Liver (tissue), 9 donors: ENCODE data around the gene HBE1. TPM values are rescaled to one million over a fixed set of nuclear protein-coding genes. Genes with fewer than 3 reads are reported as not detected.

Experiments
- DNase-seq: peaks from one replicate; pipeline ENCODE4 v3.0.0-alpha.2; 2017; ENCODE audit warnings: low spot score
- H3K27ac ChIP-seq, 2 donors: one replicate each; pipeline ENCODE4 v1.7.0; 2013; ENCODE audit warnings: inconsistent platforms in 2 of 2, low read length in 2 of 2, control low read depth in 1 of 2, low read depth in 1 of 2, mild to moderate bottlenecking in 1 of 2
- H3K27me3 ChIP-seq, 4 donors: one replicate each; pipeline versions ENCODE4 v1.6.1 to v1.7.0; 2013; ENCODE audit warnings: low read length in 3 of 4, inconsistent platforms in 1 of 4, mild to moderate bottlenecking in 1 of 4, moderate library complexity in 1 of 4; ENCODE audit not compliant: control insufficient read depth in 4 of 4, insufficient read depth in 4 of 4
- H3K36me3 ChIP-seq, 4 donors: one replicate each; pipeline versions ENCODE4 v1.6.1 to v1.7.0; 2013; ENCODE audit warnings: low read length in 3 of 4, mild to moderate bottlenecking in 3 of 4, low read depth in 1 of 4, moderate library complexity in 1 of 4; ENCODE audit not compliant: control insufficient read depth in 4 of 4, insufficient read depth in 3 of 4
- H3K4me1 ChIP-seq, 4 donors: one replicate each; pipeline versions ENCODE4 v1.6.1 to v1.7.0; 2013; ENCODE audit warnings: low read length in 3 of 4, mild to moderate bottlenecking in 3 of 4, moderate library complexity in 1 of 4; ENCODE audit not compliant: control insufficient read depth in 4 of 4, insufficient read depth in 4 of 4
- H3K4me3 ChIP-seq, 3 donors: one replicate each; pipeline versions ENCODE4 v1.6.1 to v1.7.0; 2013; ENCODE audit warnings: low read length in 3 of 3, control low read depth in 1 of 3, low read depth in 1 of 3, mild to moderate bottlenecking in 1 of 3
- H3K9ac ChIP-seq, 2 donors: one replicate each; pipeline ENCODE4 v1.7.0; 2013; ENCODE audit warnings: low read length in 2 of 2, mild to moderate bottlenecking in 2 of 2, moderate library complexity in 2 of 2, control low read depth in 1 of 2, low read depth in 1 of 2
- H3K9me3 ChIP-seq, 4 donors: one replicate each; pipeline versions ENCODE4 v1.6.1 to v1.7.0; 2013; ENCODE audit warnings: low read length in 3 of 4; ENCODE audit not compliant: control insufficient read depth in 4 of 4
- FOXA1 ChIP-seq: IDR thresholded peaks from 2 replicates; pipeline ENCODE4 v1.6.1; 2016; ENCODE audit warnings: antibody characterized with exemption
- GABPA ChIP-seq, 2 donors: IDR thresholded peaks in 1 of 2; conservative IDR thresholded peaks in 1 of 2; 2 replicates each; pipeline ENCODE4 v1.6.1; 2016; ENCODE audit warnings: antibody characterized with exemption in 2 of 2, mild to moderate bottlenecking in 1 of 2, moderate library complexity in 1 of 2
- HNF4A ChIP-seq, 2 donors: conservative IDR thresholded peaks; 2 replicates each; pipeline ENCODE4 v1.6.1; 2016; ENCODE audit warnings: antibody characterized with exemption in 2 of 2, mild to moderate bottlenecking in 2 of 2
- HNF4G ChIP-seq: IDR thresholded peaks from 2 replicates; pipeline ENCODE4 v1.6.1; 2016; ENCODE audit warnings: antibody characterized with exemption
- NR2F2 ChIP-seq: IDR thresholded peaks from 2 replicates; pipeline ENCODE4 v1.6.1; 2016; ENCODE audit warnings: antibody characterized with exemption
- RAD21 ChIP-seq, 2 donors: IDR thresholded peaks; 2 replicates each; pipeline ENCODE4 v1.6.1; 2016; ENCODE audit warnings: antibody characterized with exemption in 2 of 2, mild to moderate bottlenecking in 2 of 2
- TAF1 ChIP-seq: conservative IDR thresholded peaks from 2 replicates; pipeline ENCODE4 v1.6.1; 2016; ENCODE audit warnings: antibody characterized with exemption, mild to moderate bottlenecking
- WGBS: extraction: QIAGEN DNeasy Blood & Tissue Kit; methylation state at CpG from one replicate; pipeline ENCODE4 v1.1.7; 2013; 5-methylcytosine and 5-hydroxymethylcytosine counted together
- polyA plus RNA-seq, 2 donors: library from polyadenylated mRNA; stranded (reverse) in 1 of 2; unstranded in 1 of 2; fragments of 200-250 nt in 1 of 2; fragments of >200 nt in 1 of 2; fragmentation: Nextera tagmentation in 1 of 2; extraction: Ambion mirVana in 1 of 2; gene quantifications; one replicate each; pipeline versions ENCODE4 v1.2.1 to v1.2.3, GENCODE V29; 2013 to 2015
- total RNA-seq, 2 donors: library from RNA; depleted of rRNA; stranded (reverse); fragments of >200 nt; gene quantifications; one replicate each; pipeline ENCODE4 v1.2.3, GENCODE V29; 2014
- TF ChIP-seq, protein P1 (sequence below): IDR thresholded peaks from 2 replicates; pipeline ENCODE4 v1.6.1; 2016; ENCODE audit warnings: antibody characterized with exemption, mild to moderate bottlenecking
- TF ChIP-seq, protein P2 (sequence below): IDR thresholded peaks from 2 replicates; pipeline ENCODE4 v1.6.1; 2016; ENCODE audit warnings: antibody characterized with exemption
- TF ChIP-seq, protein P3 (sequence below): fragments of 150-350 bp; IDR thresholded peaks from 2 replicates; pipeline ENCODE4 v1.5.1; 2017; ENCODE audit warnings: improper control_type of control experiment, low read depth, low read length; ENCODE audit not compliant: missing input control
- TF ChIP-seq, protein P4 (sequence below): IDR thresholded peaks from 2 replicates; pipeline ENCODE4 v1.6.1; 2016; ENCODE audit warnings: antibody characterized with exemption
- TF ChIP-seq, protein P5 (sequence below): IDR thresholded peaks from 2 replicates; pipeline ENCODE4 v1.6.1; 2016; ENCODE audit warnings: antibody characterized with exemption
- donor health status: healthy.
- donor health status: healthy.
- donor health status: healthy.
- donor health status: healthy.
- donor health status: healthy.

HBE1 gene
- total and polyA plus RNA-seq, 4 donors: 82.7 TPM; not detected in 3

DNA sequence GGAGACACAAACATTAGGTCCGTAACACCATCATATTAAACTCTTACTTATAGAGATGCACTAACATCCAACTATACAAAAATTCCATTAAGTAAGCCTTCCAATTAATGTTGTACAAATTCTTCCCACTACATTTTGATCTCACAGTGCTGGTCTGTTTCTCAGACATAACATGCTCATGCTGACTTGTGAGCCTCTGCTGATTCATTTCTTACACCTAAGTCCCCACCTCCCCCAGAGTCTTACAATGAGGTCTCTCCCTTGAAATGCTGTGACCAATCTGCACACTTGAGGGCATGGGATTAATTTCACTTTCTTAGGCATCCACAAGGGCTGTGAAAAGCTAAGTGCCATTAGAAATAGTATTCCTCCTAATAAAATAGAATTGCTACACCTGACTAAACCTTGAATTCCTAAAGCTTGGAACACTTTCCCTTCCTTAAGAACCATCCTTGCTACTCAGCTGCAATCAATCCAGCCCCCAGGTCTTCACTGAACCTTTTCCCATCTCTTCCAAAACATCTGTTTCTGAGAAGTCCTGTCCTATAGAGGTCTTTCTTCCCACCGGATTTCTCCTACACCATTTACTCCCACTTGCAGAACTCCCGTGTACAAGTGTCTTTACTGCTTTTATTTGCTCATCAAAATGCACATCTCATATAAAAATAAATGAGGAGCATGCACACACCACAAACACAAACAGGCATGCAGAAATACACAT lies 22.1 kb downstream of the HBE1 start:
- 78% methylated on average over 3 of the region's 3 CpGs for WGBS
- H3K27me3 ChIP-seq: peaks cover 0 to 14% (median 0%) of the 10 kb centered on the region in 4 donors

More for the DNA sequence above, 22.1 kb downstream of the HBE1 start:
- Histone ChIP-seq H3K9ac (no peak overlapping the region), H3K27ac (no peak overlapping the region), H3K36me3 (no peaks in the 10 kb centered on the region), H3K9me3 (peaks cover 0 to 2% (median 0%) of the 10 kb centered on the region in 4 donors), H3K4me3 (no peak overlapping the region), H3K4me1 (no peaks in the 10 kb centered on the region)
- peak; percentile 39 for DNase-seq
- TF ChIP-seq GABPA (IDR thresholded peaks at IDR 0.05 in 1 of 2, conservative IDR thresholded peaks at IDR 0.05 in 1 of 2) (no peak), FOXA1 (no peak), HNF4A (conservative IDR thresholded peaks at IDR 0.05) (no peak), HNF4G (no peak), RAD21 (IDR thresholded peaks at IDR 0.05) (no peak), TAF1 (no peak), NR2F2 (no peak)
- TF ChIP-seq, protein P1, sequence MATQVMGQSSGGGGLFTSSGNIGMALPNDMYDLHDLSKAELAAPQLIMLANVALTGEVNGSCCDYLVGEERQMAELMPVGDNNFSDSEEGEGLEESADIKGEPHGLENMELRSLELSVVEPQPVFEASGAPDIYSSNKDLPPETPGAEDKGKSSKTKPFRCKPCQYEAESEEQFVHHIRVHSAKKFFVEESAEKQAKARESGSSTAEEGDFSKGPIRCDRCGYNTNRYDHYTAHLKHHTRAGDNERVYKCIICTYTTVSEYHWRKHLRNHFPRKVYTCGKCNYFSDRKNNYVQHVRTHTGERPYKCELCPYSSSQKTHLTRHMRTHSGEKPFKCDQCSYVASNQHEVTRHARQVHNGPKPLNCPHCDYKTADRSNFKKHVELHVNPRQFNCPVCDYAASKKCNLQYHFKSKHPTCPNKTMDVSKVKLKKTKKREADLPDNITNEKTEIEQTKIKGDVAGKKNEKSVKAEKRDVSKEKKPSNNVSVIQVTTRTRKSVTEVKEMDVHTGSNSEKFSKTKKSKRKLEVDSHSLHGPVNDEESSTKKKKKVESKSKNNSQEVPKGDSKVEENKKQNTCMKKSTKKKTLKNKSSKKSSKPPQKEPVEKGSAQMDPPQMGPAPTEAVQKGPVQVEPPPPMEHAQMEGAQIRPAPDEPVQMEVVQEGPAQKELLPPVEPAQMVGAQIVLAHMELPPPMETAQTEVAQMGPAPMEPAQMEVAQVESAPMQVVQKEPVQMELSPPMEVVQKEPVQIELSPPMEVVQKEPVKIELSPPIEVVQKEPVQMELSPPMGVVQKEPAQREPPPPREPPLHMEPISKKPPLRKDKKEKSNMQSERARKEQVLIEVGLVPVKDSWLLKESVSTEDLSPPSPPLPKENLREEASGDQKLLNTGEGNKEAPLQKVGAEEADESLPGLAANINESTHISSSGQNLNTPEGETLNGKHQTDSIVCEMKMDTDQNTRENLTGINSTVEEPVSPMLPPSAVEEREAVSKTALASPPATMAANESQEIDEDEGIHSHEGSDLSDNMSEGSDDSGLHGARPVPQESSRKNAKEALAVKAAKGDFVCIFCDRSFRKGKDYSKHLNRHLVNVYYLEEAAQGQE: no peak
- TF ChIP-seq, protein P2, sequence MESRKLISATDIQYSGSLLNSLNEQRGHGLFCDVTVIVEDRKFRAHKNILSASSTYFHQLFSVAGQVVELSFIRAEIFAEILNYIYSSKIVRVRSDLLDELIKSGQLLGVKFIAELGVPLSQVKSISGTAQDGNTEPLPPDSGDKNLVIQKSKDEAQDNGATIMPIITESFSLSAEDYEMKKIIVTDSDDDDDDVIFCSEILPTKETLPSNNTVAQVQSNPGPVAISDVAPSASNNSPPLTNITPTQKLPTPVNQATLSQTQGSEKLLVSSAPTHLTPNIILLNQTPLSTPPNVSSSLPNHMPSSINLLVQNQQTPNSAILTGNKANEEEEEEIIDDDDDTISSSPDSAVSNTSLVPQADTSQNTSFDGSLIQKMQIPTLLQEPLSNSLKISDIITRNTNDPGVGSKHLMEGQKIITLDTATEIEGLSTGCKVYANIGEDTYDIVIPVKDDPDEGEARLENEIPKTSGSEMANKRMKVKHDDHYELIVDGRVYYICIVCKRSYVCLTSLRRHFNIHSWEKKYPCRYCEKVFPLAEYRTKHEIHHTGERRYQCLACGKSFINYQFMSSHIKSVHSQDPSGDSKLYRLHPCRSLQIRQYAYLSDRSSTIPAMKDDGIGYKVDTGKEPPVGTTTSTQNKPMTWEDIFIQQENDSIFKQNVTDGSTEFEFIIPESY: no peak
- TF ChIP-seq, protein P3, sequence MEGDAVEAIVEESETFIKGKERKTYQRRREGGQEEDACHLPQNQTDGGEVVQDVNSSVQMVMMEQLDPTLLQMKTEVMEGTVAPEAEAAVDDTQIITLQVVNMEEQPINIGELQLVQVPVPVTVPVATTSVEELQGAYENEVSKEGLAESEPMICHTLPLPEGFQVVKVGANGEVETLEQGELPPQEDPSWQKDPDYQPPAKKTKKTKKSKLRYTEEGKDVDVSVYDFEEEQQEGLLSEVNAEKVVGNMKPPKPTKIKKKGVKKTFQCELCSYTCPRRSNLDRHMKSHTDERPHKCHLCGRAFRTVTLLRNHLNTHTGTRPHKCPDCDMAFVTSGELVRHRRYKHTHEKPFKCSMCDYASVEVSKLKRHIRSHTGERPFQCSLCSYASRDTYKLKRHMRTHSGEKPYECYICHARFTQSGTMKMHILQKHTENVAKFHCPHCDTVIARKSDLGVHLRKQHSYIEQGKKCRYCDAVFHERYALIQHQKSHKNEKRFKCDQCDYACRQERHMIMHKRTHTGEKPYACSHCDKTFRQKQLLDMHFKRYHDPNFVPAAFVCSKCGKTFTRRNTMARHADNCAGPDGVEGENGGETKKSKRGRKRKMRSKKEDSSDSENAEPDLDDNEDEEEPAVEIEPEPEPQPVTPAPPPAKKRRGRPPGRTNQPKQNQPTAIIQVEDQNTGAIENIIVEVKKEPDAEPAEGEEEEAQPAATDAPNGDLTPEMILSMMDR: no peak
- TF ChIP-seq, protein P4, sequence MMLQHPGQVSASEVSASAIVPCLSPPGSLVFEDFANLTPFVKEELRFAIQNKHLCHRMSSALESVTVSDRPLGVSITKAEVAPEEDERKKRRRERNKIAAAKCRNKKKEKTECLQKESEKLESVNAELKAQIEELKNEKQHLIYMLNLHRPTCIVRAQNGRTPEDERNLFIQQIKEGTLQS: no peak
- TF ChIP-seq, protein P5, sequence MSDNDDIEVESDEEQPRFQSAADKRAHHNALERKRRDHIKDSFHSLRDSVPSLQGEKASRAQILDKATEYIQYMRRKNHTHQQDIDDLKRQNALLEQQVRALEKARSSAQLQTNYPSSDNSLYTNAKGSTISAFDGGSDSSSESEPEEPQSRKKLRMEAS: no peak
